ENCODE results near the gene CCDC81.

Gene CCDC81

GRCh38 chr11:86440305-86440716 is 65.6 kb downstream of the CCDC81 start:
- no peak for DNase-seq (ENCODE audit: low read depth in 2 of 2)

GRCh38 chr11:86440843-86441242 is 66.2 kb downstream of the CCDC81 start:
- DNase-seq (ENCODE audit: low read depth in 2 of 2): no peak

GRCh38 chr11:86442420-86442819 is 67.7 kb downstream of the CCDC81 start:
- DNase-seq (ENCODE audit: low read depth in 2 of 2): peak in 1 of 2 donors; percentile 40

GRCh38 chr11:86442827-86443226 is 68.1 kb downstream of the CCDC81 start:
- DNase-seq (ENCODE audit: low read depth in 2 of 2): no peak

- DNase-seq (ENCODE audit: low read depth in 2 of 2): no peak
These were observed 68.7 kb downstream of the CCDC81 start for GRCh38 chr11:86443415-86443814.

GRCh38 chr11:86444981-86445380 is 70.3 kb downstream of the CCDC81 start:
- no peak for DNase-seq (ENCODE audit: low read depth in 2 of 2)

- DNase-seq (ENCODE audit: low read depth in 2 of 2): no peak
These were observed 71.7 kb downstream of the CCDC81 start for GRCh38 chr11:86446163-86446923.

GRCh38 chr11:86446924-86447285 is 72.2 kb downstream of the CCDC81 start:
- no peak for DNase-seq (ENCODE audit: low read depth in 2 of 2)

- DNase-seq (ENCODE audit: low read depth in 2 of 2): no peak
These were observed 73.2 kb downstream of the CCDC81 start for GRCh38 chr11:86447763-86448480.

GRCh38 chr11:86449993-86450629 is 75.4 kb downstream of the CCDC81 start:
- DNase-seq (ENCODE audit: low read depth in 2 of 2): no peak

- no peak for DNase-seq (ENCODE audit: low read depth in 2 of 2)
These were observed 78.8 kb downstream of the CCDC81 start for GRCh38 chr11:86453290-86454030.

- DNase-seq (ENCODE audit: low read depth in 2 of 2): peak; percentile 69 to 76
These were observed 81.6 kb downstream of the CCDC81 start for GRCh38 chr11:86456075-86456939.

- no peak for DNase-seq (ENCODE audit: low read depth in 2 of 2)
These were observed 83.8 kb downstream of the CCDC81 start for GRCh38 chr11:86458294-86459001.

- no peak for DNase-seq (ENCODE audit: low read depth in 2 of 2)
These were observed 84.3 kb downstream of the CCDC81 start for GRCh38 chr11:86459002-86459385.

- no peak for DNase-seq (ENCODE audit: low read depth in 2 of 2)
These were observed 85.2 kb downstream of the CCDC81 start for GRCh38 chr11:86459682-86460460.

- DNase-seq (ENCODE audit: low read depth in 2 of 2): no peak
These were observed 86.0 kb downstream of the CCDC81 start for GRCh38 chr11:86460461-86461385.

- DNase-seq (ENCODE audit: low read depth in 2 of 2): no peak
These were observed 87.2 kb downstream of the CCDC81 start for GRCh38 chr11:86461892-86462291.

GRCh38 chr11:86463120-86463519 is 88.4 kb downstream of the CCDC81 start:
- DNase-seq (ENCODE audit: low read depth in 2 of 2): no peak

GRCh38 chr11:86463955-86464354 is 89.3 kb downstream of the CCDC81 start:
- no peak for DNase-seq (ENCODE audit: low read depth in 2 of 2)

Data from stimulated activated CD8-positive, alpha-beta memory T cell treated with anti-CD3 and anti-CD28 coated beads, Interleukin-2, amount 100 ng/mL, for 48 hours (primary cell).